ENCODE measurements around the gene TMEM258. TPM values are rescaled to one million over a fixed set of nuclear protein-coding genes. Genes with fewer than 3 reads are reported as not detected.

TMEM258 gene
- total and polyA plus RNA-seq, 2 donors (not counting 3 experiments of a cell fraction or from before 2014, with no cell fraction given): 140 to 534 TPM

DNA sequence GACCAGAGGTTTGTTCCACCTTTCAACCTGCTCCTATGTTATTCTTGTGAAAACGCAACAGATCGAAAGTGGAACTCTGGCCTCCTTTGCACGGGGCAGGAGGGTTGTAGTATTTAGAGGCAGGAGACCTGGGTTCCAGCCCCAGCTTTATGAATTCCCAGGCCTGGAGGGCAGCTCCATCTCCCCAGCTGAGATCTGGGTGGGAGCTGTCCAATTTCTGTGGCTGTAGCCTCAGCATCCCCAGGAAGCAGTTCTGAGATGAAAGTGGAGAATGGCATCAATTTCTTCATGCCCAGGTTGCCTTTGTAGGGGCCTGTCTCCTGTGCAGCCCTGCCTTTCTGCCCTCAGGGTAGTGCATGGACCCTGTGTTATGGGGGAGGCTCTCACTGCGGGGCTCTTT lies 39.8 kb upstream of the TMEM258 start:
- Histone ChIP-seq H2AFZ (ENCODE audit: low read depth, low read length) (no peak overlapping the region), H3K79me2 (ENCODE audit: control insufficient read depth, insufficient read depth, low read length) (peaks cover 84% of the 10 kb centered on the region), H3K9ac (replicated peaks; ENCODE audit: extremely low read depth, insufficient read depth, low read length) (no peak overlapping the region), H3K4me2 (ENCODE audit: insufficient read depth, low read length) (no peak overlapping the region), H3K36me3 (ENCODE audit: control insufficient read depth in 2 of 2, extremely low read depth in 1 of 2, insufficient read depth in 2 of 2, low read length in 2 of 2) (peaks cover 0 to 3% of the 10 kb centered on the region in 2 experiments), H3K4me3 (replicated peaks in 1 of 3; ENCODE audit: insufficient read depth in 1 of 3, low read depth in 1 of 3, low read length in 3 of 3) (no peak overlapping the region), H3K27ac (ENCODE audit: insufficient read depth, low read depth, low read length) (no peak overlapping the region), H4K20me1 (replicated peaks; ENCODE audit: control insufficient read depth, extremely low read depth, insufficient read depth, low read length) (peaks cover 4% of the 10 kb centered on the region), H3K9me1 (replicated peaks; ENCODE audit: control insufficient read depth, extremely low read depth, insufficient read depth, low read length) (no peaks in the 10 kb centered on the region), H3K9me3 (replicated peaks; ENCODE audit: control insufficient read depth, insufficient read depth, low read length) (no peaks in the 10 kb centered on the region), H3K27me3 (ENCODE audit: control insufficient read depth in 2 of 2, insufficient read depth in 2 of 2, low read length in 2 of 2) (no peaks in the 10 kb centered on the region), H3K4me1 (ENCODE audit: control insufficient read depth, extremely low read depth, insufficient read depth, low read length) (peaks cover 63% of the 10 kb centered on the region)
- CTCF ChIA-PET: interaction anchor here (1.2 to 2.2 kb wide), 2 partner anchors 12 to 35 kb away, joined by 3 to 14 read pairs; no protein-coding TSS in a partner anchor
- DNase-seq (ENCODE audit: low read depth, low spot score) (no peak), FAIRE-seq (no peak)
- POLR2A ChIA-PET: no interaction called here
- dilution Hi-C loops (cut with MboI; ENCODE audit: extremely low pct_ligation_motif_present, low sequenced_read_pairs): no loop called here
- TF ChIP-seq MYC (IDR thresholded peaks at IDR 0.05; ENCODE audit: low read depth, low read length) (no peak), EZH2 (IDR thresholded peaks at IDR 0.05; ENCODE audit: borderline replicate concordance, low read depth, low read length, severe bottlenecking) (no peak), FOS (IDR thresholded peaks at IDR 0.05; ENCODE audit: borderline replicate concordance, insufficient read depth, low read length) (no peak), POLR2AphosphoS5 (IDR thresholded peaks at IDR 0.05; ENCODE audit: insufficient read depth, low read depth, low read length) (no peak), GATA2 (IDR thresholded peaks at IDR 0.05; ENCODE audit: insufficient read depth, insufficient read length, low read depth, low read length) (no peak)
- TF ChIP-seq, protein P1, sequence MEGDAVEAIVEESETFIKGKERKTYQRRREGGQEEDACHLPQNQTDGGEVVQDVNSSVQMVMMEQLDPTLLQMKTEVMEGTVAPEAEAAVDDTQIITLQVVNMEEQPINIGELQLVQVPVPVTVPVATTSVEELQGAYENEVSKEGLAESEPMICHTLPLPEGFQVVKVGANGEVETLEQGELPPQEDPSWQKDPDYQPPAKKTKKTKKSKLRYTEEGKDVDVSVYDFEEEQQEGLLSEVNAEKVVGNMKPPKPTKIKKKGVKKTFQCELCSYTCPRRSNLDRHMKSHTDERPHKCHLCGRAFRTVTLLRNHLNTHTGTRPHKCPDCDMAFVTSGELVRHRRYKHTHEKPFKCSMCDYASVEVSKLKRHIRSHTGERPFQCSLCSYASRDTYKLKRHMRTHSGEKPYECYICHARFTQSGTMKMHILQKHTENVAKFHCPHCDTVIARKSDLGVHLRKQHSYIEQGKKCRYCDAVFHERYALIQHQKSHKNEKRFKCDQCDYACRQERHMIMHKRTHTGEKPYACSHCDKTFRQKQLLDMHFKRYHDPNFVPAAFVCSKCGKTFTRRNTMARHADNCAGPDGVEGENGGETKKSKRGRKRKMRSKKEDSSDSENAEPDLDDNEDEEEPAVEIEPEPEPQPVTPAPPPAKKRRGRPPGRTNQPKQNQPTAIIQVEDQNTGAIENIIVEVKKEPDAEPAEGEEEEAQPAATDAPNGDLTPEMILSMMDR (IDR thresholded peaks at IDR 0.05; ENCODE audit: extremely low read depth in 1 of 2, insufficient read depth in 1 of 2, low read depth in 1 of 2, low read length in 2 of 2): no peak
- intact Hi-C loops (cut with micrococcal nuclease): no loop called here
- BruUV-seq (replicated peaks): no TSS peak
